Fibroblast of the aortic adventitia (primary cell): Measurements from ENCODE around the gene CDT1. TPM values are rescaled to one million over a fixed set of nuclear protein-coding genes. Genes with fewer than 3 reads are reported as not detected.

Source experiments
- DNase-seq: peaks from one replicate; pipeline ENCODE4 v3.0.0-alpha.2; 2010; ENCODE audit warnings: low read depth
- H3K4me3 ChIP-seq: 2 replicates; pipeline ENCODE4 v1.5.1; 2011; ENCODE audit warnings: low read depth, mild to moderate bottlenecking, control low read depth, low read length, moderate library complexity
- CTCF ChIP-seq: IDR thresholded peaks from 2 replicates; pipeline ENCODE4 v1.5.1; 2011; ENCODE audit warnings: mild to moderate bottlenecking, low read length, control low read depth, inconsistent platforms; ENCODE audit not compliant: insufficient read depth
- total RNA-seq: library from RNA; depleted of rRNA; stranded (reverse); fragments of >200 nt; gene quantifications from 2 replicates; pipeline ENCODE4 v1.2.3, GENCODE V29; 2012; ENCODE audit warnings: low replicate concordance

Gene CDT1
- total RNA-seq, 1 donor: 26.8 TPM

- DNase-seq: no peak
- H3K4me3 ChIP-seq: no peak overlapping the region
- TF ChIP-seq CTCF: no peak
These were observed 5.5 kb upstream of the CDT1 start for GRCh38 chr16:88798073-88798472.

GRCh38 chr16:88798772-88799455, 4.7 kb upstream of the CDT1 start:
- DNase-seq: no peak
- TF ChIP-seq CTCF: no peak
- H3K4me3 ChIP-seq: no peak overlapping the region

- DNase-seq: no peak
- TF ChIP-seq CTCF: no peak
- no peak overlapping the region for H3K4me3 ChIP-seq
These were observed 3.9 kb upstream of the CDT1 start for GRCh38 chr16:88799569-88800276.

- H3K4me3 ChIP-seq: no peak overlapping the region
- DNase-seq: no peak
- no peak for TF ChIP-seq CTCF
These were observed 3.4 kb upstream of the CDT1 start for GRCh38 chr16:88800277-88800592.

- H3K4me3 ChIP-seq: peak overlapping the region; percentile 61
- no peak for TF ChIP-seq CTCF
- no peak for DNase-seq
These were observed 573 bp downstream of the CDT1 start for GRCh38 chr16:88804173-88804551.

GRCh38 chr16:88804552-88805339, 1.2 kb downstream of the CDT1 start:
- peak overlapping the region; percentile 61 for H3K4me3 ChIP-seq
- TF ChIP-seq CTCF: no peak
- no peak for DNase-seq
